Heart right ventricle (tissue), 16 donors: Measurements from ENCODE around the gene C5. TPM values are rescaled to one million over a fixed set of nuclear protein-coding genes. Genes with fewer than 3 reads are reported as not detected.
A peak's percentile ranks its signal among the peaks of the same experiment; 100 is the strongest.

Experiments used
- ATAC-seq, 8 donors: fragments of 200-7000 bp; cut with Tn5 transposase; one replicate each; pipeline ENCODE4 v1.9.1; 2020; ENCODE audit warnings: mild to moderate bottlenecking in 8 of 8, moderate library complexity in 8 of 8, moderate number of reproducible peaks in 1 of 8
- DNase-seq, 2 donors: peaks; one replicate each; pipeline ENCODE4 v3.0.0-alpha.2; 2020
- H3K27ac ChIP-seq, 10 donors: fragments of 200-600 bp; sonication (generic) in 2 of 10; one replicate each; pipeline versions ENCODE4 v1.5.0 to v1.8.0; 2020 to 2022; ENCODE audit warnings: mild to moderate bottlenecking in 3 of 10
- H3K27me3 ChIP-seq, 7 donors: fragments of 200-600 bp; one replicate each; pipeline ENCODE4 v1.8.0; 2021 to 2022; ENCODE audit warnings: mild to moderate bottlenecking in 2 of 7
- H3K36me3 ChIP-seq, 9 donors: fragments of 200-600 bp; sonication (generic) in 1 of 9; one replicate each; pipeline versions ENCODE4 v1.5.0 to v1.8.0; 2020 to 2022; ENCODE audit warnings: mild to moderate bottlenecking in 2 of 9
- H3K4me1 ChIP-seq, 9 donors: fragments of 200-600 bp; sonication (generic) in 1 of 9; one replicate each; pipeline versions ENCODE4 v1.5.0 to v1.8.0; 2020 to 2022; ENCODE audit warnings: mild to moderate bottlenecking in 4 of 9
- H3K4me3 ChIP-seq, 10 donors: fragments of 200-600 bp; sonication (generic) in 2 of 10; one replicate each; pipeline versions ENCODE4 v1.5.0 to v1.8.0; 2020 to 2022; ENCODE audit warnings: mild to moderate bottlenecking in 7 of 10, moderate library complexity in 2 of 10
- H3K9me3 ChIP-seq, 11 donors: fragments of 200-600 bp in 10 of 11; sonication (generic) in 2 of 11; one replicate each; pipeline versions ENCODE4 v1.5.0 to v1.8.0; 2013 to 2022; ENCODE audit warnings: mild to moderate bottlenecking in 2 of 11, control low read depth in 1 of 11, moderate library complexity in 1 of 11
- WGBS, 2 donors: extraction: QIAGEN DNeasy Blood & Tissue Kit; methylation state at CpG; one replicate each; pipeline ENCODE4 v1.1.7; 2013; ENCODE audit warnings: inconsistent platforms in 1 of 2; 5-methylcytosine and 5-hydroxymethylcytosine counted together
- intact Hi-C, 10 donors: fragments of 100-400 bp; cut with DNase I; formaldehyde crosslinking; loops; one replicate each; pipeline versions ENCODE4 v1.11.1 to v1.14.2; 2022
- polyA plus RNA-seq, 2 donors: library from polyadenylated mRNA; stranded (reverse); fragments of 200-250 nt; gene quantifications; one replicate each; pipeline ENCODE4 v1.2.3, GENCODE V29; 2013
- total RNA-seq, 10 donors: library from RNA; stranded (reverse); fragmentation: NEBNext Ultra II Directional in 3 of 10; extraction: Animal tissue kit (Norgen Biotek cat#: 25700) in 3 of 10; gene quantifications; one replicate each; pipeline versions ENCODE4 v1.2.1 to v1.2.4, GENCODE V29; 2021 to 2023
- TF ChIP-seq, protein P1 (sequence below), 9 donors: fragments of 200-600 bp; sonication (generic) in 2 of 9; IDR thresholded peaks; one replicate each; pipeline versions ENCODE4 v1.5.0 to v1.8.0; 2021 to 2022; ENCODE audit warnings: antibody characterized with exemption in 9 of 9, mild to moderate bottlenecking in 5 of 9, moderate library complexity in 1 of 9
- donor health status: Arrhythmogenic right ventricular cardiomyopathy.
- donor health status: ischemic (EF 13 %, LVEDD 7.1; RV severe dilation, severe dysfunction).
- donor health status: healthy with polysubstance abuse.
- donor health status: DM: no; HTN: yes; CAD: no.
- donor health status: DM: no; HTN: no; CAD: no.
- donor health status: ischemic (EF 25% LVEDD 6.9; RV normal size, moderate dysfunction).
- donor health status: ischemic (EF 25% LVEDD 5.7; RV mildly dilated, moderate dysfunction).
- donor health status: healthy.
- donor health status: DM: yes; HTN: yes; CAD: no.
- donor health status: Ischemic cardiomyopathy.
- donor health status: ischemic (EF 35%, LVEDD 5.7; RV mildly dilated, moderate dysfunction).
- donor health status: nonischemic (EF 11% LVEDD 7.7; RV severe dilation, severe dysfunction).
- donor health status: DM: yes; HTN: yes; CAD: no.
- donor health status: PGD.
- donor health status: ischemic (EF 29% LVEDD 5.4; RV normal size, mild dysfunction).
- donor health status: nonischemic (EF 23%, LVEDD 6.1; RV moderate dilation, normal function).

Gene C5
- total and polyA plus RNA-seq, 12 donors, result 0.35 to 1.5 (median 0.50) TPM

DNA sequence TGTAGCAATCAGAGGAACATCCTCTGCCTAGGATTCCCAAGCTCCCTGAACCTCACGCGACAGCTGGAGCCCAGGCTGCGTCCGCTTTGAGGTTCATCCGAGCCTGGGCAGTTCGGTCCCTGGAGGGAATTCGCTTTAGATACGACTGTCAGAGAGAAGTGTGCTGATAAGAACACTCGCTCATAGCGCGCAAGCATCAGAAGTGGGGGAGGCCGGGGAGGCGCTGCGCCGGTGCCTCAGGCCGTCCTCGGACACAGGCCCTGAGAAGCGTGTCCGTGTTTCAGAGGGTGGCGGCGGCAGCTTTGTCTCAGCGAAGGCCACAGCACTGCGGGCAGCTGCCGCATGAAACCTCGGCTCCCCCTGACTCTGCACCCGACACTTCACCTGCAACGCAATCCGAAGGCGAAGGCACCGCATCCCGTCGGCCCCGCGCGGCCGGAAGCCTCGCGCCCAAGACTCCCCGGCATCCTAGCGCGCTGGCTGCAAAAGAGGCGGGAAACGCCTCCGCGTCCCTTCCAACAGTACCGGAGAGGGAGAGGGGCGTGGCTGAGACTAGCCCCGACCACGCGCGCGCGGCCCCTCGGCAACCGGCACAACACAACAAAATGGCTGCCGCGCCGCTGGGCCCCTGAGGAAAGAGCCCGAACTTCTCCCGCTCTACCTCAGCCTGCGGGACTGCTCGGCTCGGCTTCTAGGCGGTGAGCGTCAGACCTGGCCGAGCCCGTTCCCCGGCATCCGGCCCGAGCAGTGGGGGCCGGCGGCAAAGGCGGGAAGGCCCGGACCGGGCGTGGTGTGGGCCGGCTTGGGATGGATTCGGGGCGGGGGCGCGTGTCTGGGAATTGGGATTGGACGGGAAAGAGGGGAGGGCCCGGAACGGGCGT lies 24.5 kb upstream of the C5 start, which contains the start of gene CNTRL:
Gene CNTRL (plus strand): TSS at position 586 of the 881 bp plus-strand sequence. CDS start 13,372 bp downstream, outside the sequence.
- Histone ChIP-seq H3K27me3 (no peaks in the 10 kb centered on the region), H3K4me1 (peaks cover 0 to 45% (median 19%) of the 10 kb centered on the region in 9 donors), H3K36me3 (no peaks in the 10 kb centered on the region), H3K9me3 (no peaks in the 10 kb centered on the region), H3K27ac (peak within 1 kb of the TSS; percentile 71 to 94 (median 88)), H3K4me3 (peak within 1 kb of the TSS; percentile 40 to 93 (median 78))
- TF ChIP-seq, protein P1, sequence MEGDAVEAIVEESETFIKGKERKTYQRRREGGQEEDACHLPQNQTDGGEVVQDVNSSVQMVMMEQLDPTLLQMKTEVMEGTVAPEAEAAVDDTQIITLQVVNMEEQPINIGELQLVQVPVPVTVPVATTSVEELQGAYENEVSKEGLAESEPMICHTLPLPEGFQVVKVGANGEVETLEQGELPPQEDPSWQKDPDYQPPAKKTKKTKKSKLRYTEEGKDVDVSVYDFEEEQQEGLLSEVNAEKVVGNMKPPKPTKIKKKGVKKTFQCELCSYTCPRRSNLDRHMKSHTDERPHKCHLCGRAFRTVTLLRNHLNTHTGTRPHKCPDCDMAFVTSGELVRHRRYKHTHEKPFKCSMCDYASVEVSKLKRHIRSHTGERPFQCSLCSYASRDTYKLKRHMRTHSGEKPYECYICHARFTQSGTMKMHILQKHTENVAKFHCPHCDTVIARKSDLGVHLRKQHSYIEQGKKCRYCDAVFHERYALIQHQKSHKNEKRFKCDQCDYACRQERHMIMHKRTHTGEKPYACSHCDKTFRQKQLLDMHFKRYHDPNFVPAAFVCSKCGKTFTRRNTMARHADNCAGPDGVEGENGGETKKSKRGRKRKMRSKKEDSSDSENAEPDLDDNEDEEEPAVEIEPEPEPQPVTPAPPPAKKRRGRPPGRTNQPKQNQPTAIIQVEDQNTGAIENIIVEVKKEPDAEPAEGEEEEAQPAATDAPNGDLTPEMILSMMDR (IDR thresholded peaks at IDR 0.05), result peak in 2 of 9 donors; percentile 3 to 12
- DNase-seq (peak; percentile 87 to 92), ATAC-seq (peak; percentile 93 to 96 (median 96))
- intact Hi-C loops, result loop anchor here in 1 of 10 donors (2.0 to 10.0 kb wide), 3 partner anchors 46 to 200 kb away; partner anchors contain the start of gene PHF19
- 0% methylated on average over 84 to 85 of the region's 85 CpGs for WGBS, 2 donors

DNA sequence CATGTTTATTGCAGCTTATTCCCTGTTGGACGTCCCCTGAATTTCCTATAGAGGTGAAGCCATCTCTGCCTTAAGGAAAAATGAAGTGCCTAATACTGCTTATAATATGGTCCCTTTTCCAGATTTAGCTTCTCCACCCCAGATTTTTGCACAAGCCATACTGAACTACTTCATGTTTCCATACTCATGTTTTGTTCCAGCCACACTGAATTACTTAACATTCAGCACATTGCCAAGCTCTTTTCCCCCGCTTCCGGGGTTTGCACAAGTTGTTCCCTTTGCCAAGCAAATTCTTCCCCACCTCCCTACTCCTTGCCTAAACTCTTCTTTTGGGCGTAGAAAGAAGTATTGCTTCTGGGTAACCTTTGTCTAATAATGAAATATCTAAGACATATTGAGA lies 23.0 kb upstream of the C5 start:
- peak overlapping the region in 7 of 10 donors; percentile 29 to 94 (median 89) for H3K27ac ChIP-seq
- H3K4me3 ChIP-seq, result peak overlapping the region in 4 of 10 donors; percentile 53 to 93 (median 80)
- ATAC-seq, result peak in 5 of 8 donors; percentile 19 to 36 (median 25)
- TF ChIP-seq, protein P1 (IDR thresholded peaks at IDR 0.05), result no peak
- intact Hi-C loops, result loop anchor here in 1 of 10 donors (5.0 to 10.0 kb wide), 2 partner anchors 86 to 198 kb away; partner anchors contain the start of gene PHF19
- WGBS, 2 donors, result 49 to 58% methylated on average over 4 of the region's 4 CpGs
- peaks cover 0 to 7% (median 0%) of the 10 kb centered on the region in 11 donors for H3K9me3 ChIP-seq
- peaks cover 0 to 45% (median 19%) of the 10 kb centered on the region in 9 donors for H3K4me1 ChIP-seq
- H3K27me3 ChIP-seq, result no peaks in the 10 kb centered on the region
- H3K36me3 ChIP-seq, result no peaks in the 10 kb centered on the region
- DNase-seq, result peak; percentile 14 to 48

- no peak for ATAC-seq
- peaks cover 0 to 45% (median 19%) of the 10 kb centered on the region in 9 donors for H3K4me1 ChIP-seq
- no peaks in the 10 kb centered on the region for H3K27me3 ChIP-seq
- intact Hi-C loops, result loop anchor here in 1 of 10 donors (5.0 to 10.0 kb wide), 2 partner anchors 85 to 197 kb away; partner anchors contain the start of gene PHF19
- 30 to 34% methylated on average over 16 of the region's 16 CpGs for WGBS, 2 donors
- DNase-seq, result peak in 1 of 2 donors; percentile 30
- peak overlapping the region in 8 of 10 donors; percentile 24 to 93 (median 48) for H3K4me3 ChIP-seq
- H3K27ac ChIP-seq, result peak overlapping the region in 7 of 10 donors; percentile 38 to 94 (median 89)
- TF ChIP-seq, protein P1 (IDR thresholded peaks at IDR 0.05), result peak in 5 of 9 donors; percentile 36 to 49 (median 41)
- H3K36me3 ChIP-seq, result no peaks in the 10 kb centered on the region
- H3K9me3 ChIP-seq, result peaks cover 0 to 8% (median 0%) of the 10 kb centered on the region in 11 donors
These were observed 21.8 kb upstream of the C5 start for GRCh38 chr9:121071756-121072421.

- Histone ChIP-seq H3K27ac (peak overlapping the region in 5 of 10 donors; percentile 85 to 94 (median 90)), H3K4me3 (peak overlapping the region in 8 of 10 donors; percentile 24 to 93 (median 48)), H3K27me3 (no peaks in the 10 kb centered on the region), H3K36me3 (no peaks in the 10 kb centered on the region), H3K9me3 (peaks cover 0 to 8% (median 0%) of the 10 kb centered on the region in 11 donors), H3K4me1 (peaks cover 0 to 45% (median 19%) of the 10 kb centered on the region in 9 donors)
- ATAC-seq (no peak), DNase-seq (no peak)
- WGBS, 2 donors, result 93 to 97% methylated on average over 2 of the region's 2 CpGs
- TF ChIP-seq, protein P1 (IDR thresholded peaks at IDR 0.05), result no peak
- intact Hi-C loops, result loop anchor here in 1 of 10 donors (5.0 to 10.0 kb wide), 2 partner anchors 84 to 197 kb away; partner anchors contain the start of gene PHF19
These were observed 21.3 kb upstream of the C5 start for GRCh38 chr9:121071370-121071755.
